ENCODE results near the gene HSPH1.
"Not testable (repeated sequence)": the region's sequence is repeated elsewhere in the genome, so short reads cannot be mapped to it uniquely, and the experiment has no call there.

HSPH1 gene

DNA sequence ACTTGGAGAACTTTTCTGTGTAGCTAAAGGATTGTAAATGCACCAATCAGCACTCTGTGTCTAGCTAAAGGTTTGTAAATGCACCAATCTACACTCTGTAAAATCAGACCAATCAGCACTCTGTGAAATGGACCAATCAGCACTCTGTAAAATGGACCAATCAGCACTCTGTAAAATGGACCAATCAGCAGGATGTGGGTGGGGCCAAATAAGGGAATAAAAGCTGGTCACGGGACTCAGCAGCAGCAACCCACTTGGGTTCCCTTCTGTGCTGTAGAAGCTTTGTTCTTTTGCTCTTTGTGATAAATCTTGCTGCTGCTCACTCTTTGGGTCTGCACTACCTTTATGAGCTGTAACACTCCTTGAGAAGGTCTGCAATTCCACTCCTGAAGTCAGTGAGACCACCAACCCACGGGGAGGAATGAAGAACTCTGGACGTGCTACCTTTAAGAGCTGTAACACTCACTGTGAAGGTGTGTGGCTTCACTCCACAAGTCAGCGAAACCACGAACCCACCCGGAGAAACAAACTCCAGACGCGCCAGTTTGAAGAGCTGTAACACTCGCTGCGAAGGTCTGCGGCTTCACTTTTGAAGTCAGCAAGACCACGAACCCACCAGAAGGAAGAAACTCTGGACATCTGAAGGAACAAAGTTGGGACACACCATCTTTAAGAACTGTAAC lies 16.2 kb upstream of the HSPH1 start:
- not testable (repeated sequence) for DNase-seq (ENCODE audit: extremely low read depth in 1 of 2, low read depth in 1 of 2)

- no peak for DNase-seq (ENCODE audit: extremely low read depth in 1 of 2, low read depth in 1 of 2)
These were observed 14.3 kb upstream of the HSPH1 start for GRCh38 chr13:31175847-31176532.

- no peak for DNase-seq (ENCODE audit: extremely low read depth in 1 of 2, low read depth in 1 of 2)
These were observed 12.3 kb upstream of the HSPH1 start for GRCh38 chr13:31174018-31174417.

DNA sequence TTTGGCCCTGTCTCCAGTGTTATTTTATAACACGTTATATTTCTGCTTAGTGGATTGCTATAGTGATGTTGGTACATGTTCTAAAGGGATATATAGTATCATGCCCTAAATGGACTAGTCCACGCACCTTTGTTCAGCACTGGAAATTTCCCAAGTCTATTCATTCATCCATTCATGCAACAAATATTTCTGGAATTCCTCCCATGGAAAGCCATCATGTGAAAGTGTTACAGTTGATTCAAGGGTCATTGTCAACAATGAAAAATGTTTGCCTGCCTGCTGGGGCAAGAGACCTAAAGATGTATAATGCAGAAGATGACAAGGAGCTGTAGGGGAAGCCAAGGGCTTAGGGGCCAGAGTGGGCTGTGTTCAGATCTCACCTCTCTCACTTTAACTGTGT lies 10.8 kb upstream of the HSPH1 start:
- no peak for DNase-seq (ENCODE audit: extremely low read depth in 1 of 2, low read depth in 1 of 2)

DNA sequence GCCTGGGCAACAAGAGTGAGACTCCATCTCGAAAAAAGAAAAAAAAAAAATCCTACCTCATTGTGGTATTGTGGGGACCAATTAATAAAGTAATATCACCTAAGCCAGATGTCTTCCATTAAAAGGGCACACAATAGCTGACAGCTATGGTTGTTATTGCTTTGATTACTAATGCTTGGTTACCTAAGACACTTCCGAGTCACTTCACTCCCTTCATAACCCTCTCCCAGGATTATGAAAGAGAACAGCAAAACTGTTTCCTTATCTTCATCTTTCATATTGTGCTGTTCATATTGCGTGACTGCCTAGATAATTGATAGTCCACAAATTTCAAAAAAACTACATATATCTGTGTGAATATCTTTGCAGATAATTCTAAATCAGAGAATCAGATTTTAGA lies 10.3 kb upstream of the HSPH1 start:
- no peak for DNase-seq (ENCODE audit: extremely low read depth in 1 of 2, low read depth in 1 of 2)

- DNase-seq (ENCODE audit: extremely low read depth in 1 of 2, low read depth in 1 of 2), result no peak
These were observed 7.0 kb upstream of the HSPH1 start for GRCh38 chr13:31168736-31169135.

DNA sequence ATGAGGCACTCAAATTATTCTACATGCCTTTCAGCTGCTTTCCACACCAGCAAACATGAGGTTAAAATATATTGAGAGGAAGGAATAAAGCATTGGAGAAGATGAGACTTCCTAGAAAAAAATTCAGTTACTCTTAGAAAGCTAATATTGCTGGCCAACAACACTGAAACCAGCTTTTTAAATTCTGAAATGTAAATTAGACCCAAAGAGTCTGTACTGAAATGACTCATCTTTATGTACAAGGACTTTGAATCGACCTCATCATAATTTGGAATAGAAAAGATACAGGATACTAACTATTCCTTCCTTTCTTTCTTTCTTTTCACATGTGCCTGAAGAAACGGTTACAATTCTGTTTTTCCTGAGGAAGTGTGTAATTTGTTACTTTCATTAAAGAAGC lies 6.5 kb upstream of the HSPH1 start:
- DNase-seq (ENCODE audit: extremely low read depth in 1 of 2, low read depth in 1 of 2), result no peak

- DNase-seq (ENCODE audit: extremely low read depth in 1 of 2, low read depth in 1 of 2), result no peak
These were observed 5.8 kb upstream of the HSPH1 start for GRCh38 chr13:31167490-31167889.

GRCh38 chr13:31166591-31166990 lies 4.9 kb upstream of the HSPH1 start:
- DNase-seq (ENCODE audit: extremely low read depth in 1 of 2, low read depth in 1 of 2), result no peak

GRCh38 chr13:31162151-31163008 lies 676 bp upstream of the HSPH1 start:
- peak; percentile 83 to 95 for DNase-seq (ENCODE audit: extremely low read depth in 1 of 2, low read depth in 1 of 2)

- peak; percentile 28 to 58 for DNase-seq (ENCODE audit: extremely low read depth in 1 of 2, low read depth in 1 of 2)
These were observed 697 bp downstream of the HSPH1 start for GRCh38 chr13:31160857-31161556.

DNA sequence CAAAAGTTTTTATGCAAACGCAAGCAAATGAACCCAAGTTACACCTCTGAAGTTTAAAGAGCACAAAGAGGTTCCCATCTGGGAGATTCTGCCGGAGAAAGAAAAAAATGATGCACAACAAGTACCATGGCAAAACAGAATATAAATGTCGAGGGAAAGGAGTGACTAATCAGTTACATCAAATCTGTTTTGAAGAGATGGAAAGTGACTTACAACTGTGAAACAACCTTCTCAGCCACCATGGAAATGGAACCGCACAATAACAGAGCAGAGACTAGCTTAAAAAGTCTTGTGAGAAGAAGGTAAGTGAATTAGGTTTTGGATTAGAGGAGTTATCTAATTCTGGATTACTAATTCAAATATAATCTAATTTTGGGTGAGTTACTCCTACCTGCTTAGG lies 2.4 kb downstream of the HSPH1 start:
- no peak for DNase-seq (ENCODE audit: extremely low read depth in 1 of 2, low read depth in 1 of 2)

- no peak for DNase-seq (ENCODE audit: extremely low read depth in 1 of 2, low read depth in 1 of 2)
These were observed 6.8 kb downstream of the HSPH1 start for GRCh38 chr13:31154939-31155338.

DNA sequence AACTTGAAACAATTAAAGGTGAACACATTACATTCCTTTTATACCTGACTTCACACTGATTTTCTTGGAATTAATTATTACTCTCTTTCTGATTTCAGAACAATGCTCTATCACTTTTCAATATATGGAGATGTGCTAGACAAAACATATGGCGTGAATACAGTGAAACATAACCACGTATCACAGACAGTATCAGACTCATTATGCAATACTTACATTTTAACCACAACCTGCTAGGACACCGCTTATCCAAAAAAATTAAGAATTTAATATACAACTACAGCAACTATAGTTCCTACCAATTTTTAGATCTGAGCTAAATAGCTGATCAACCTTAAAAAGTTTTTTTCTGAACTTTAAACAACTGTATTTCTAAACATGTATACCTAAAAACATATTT lies 9.9 kb downstream of the HSPH1 start:
- DNase-seq (ENCODE audit: extremely low read depth in 1 of 2, low read depth in 1 of 2), result no peak

DNA sequence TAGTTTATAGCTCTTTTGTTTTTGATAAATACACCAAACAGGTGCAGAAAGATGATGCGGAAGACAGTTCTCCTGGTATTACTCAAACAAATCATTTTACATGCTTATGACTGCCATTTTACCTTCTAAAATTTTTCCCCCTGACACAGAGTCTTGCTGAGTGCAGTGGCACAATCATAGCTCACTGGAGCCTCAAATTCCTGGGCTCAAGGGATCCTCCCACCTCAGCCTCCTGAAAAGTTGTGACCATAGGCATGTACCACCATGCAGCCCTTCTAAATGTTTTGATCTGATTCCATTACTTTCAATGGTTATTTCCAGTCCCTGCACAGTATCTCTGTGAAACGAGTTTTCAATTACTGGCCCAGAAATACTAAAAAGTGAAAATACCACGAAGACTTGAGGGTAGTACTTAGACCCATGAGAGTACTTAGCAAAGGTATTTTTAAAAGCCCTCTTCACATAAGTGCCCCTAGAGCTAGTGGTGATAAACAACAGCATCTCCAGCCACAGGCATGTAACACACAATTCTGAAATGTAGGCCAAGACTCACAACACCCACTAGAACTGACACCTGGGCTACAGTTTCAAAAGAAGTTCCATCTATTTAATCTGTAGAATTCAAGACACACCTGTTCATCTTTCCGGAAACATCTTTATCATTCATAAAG lies 11.3 kb downstream of the HSPH1 start:
- DNase-seq (ENCODE audit: extremely low read depth in 1 of 2, low read depth in 1 of 2), result no peak

DNA sequence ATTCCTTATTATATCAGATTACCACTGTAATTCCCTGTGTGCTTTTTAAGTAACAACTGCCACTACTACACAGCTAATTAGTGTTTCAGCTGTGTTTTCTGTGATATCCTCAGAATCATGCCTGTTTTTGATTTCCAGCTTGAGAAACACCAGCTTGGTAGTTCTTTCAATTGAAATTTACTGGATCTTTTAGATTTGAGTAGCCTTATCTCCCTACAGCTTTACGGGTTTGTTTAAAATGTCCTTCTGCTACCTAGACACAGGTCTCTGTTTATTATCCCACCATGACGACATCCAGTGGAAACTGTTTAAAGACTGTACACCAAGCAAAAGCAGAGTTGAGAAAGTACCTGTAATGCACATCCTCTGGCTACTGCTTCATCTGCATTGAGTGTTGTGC lies 12.1 kb downstream of the HSPH1 start:
- no peak for DNase-seq (ENCODE audit: extremely low read depth in 1 of 2, low read depth in 1 of 2)

GRCh38 chr13:31145417-31145816 lies 16.3 kb downstream of the HSPH1 start:
- no peak for DNase-seq (ENCODE audit: extremely low read depth in 1 of 2, low read depth in 1 of 2)

- no peak for DNase-seq (ENCODE audit: extremely low read depth in 1 of 2, low read depth in 1 of 2)
These were observed 23.2 kb downstream of the HSPH1 start for GRCh38 chr13:31138515-31138914.

DNA sequence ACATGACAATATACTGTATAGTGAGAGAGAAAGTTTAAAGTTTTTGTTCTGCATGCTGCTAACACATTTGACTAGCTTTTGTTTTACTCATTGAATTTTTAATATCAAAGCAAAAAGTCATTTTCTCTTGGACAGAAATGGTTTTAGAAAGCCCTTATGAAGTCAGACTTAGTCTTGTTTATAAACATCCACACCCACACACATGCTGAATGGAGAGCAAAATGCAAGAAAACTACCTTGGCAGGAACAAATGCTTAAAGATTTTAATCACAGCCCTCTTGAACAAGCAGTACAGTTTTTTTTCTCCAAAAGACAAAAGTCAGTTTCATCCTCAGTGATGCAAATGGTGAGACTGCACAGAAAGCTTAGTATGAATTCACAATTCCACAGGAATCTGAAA lies 25.0 kb downstream of the HSPH1 start:
- no peak for DNase-seq (ENCODE audit: extremely low read depth in 1 of 2, low read depth in 1 of 2)

- no peak for DNase-seq (ENCODE audit: extremely low read depth in 1 of 2, low read depth in 1 of 2)
These were observed 27.5 kb downstream of the HSPH1 start for GRCh38 chr13:31134039-31134711.

All from stimulated activated CD8-positive, alpha-beta memory T cell treated with anti-CD3 and anti-CD28 coated beads, Interleukin-7, amount 100 ng/mL, for 48 hours (primary cell).